NCI-H1417 (cell line): ENCODE data around the gene IGSF8.

ENCODE experiments used
- DNase-seq, 3 experiments: peaks; one replicate each; lab custom pipeline; 2025; lab: John Stamatoyannopoulos, UW

Gene IGSF8

DNA sequence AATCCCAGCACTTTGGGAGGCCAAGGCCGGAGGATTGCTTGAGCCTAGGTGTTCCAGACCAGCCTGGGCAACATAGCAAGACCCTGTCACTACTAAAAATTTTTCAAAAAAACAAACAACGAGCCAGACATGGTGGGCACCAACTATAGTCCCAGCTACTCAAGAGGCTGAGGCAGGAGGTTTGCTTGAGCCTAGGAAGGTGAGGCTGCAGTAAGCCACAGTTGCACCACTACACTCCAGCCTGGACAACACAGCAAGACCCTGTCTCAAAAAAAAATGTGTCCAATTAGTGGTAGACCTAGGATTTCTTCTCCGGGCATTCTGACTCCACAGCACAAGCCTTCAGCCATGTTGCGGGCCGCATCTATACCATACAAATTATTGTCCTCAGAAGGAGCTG, 6.7 kb upstream of the IGSF8 start:
- no peak for DNase-seq

DNA sequence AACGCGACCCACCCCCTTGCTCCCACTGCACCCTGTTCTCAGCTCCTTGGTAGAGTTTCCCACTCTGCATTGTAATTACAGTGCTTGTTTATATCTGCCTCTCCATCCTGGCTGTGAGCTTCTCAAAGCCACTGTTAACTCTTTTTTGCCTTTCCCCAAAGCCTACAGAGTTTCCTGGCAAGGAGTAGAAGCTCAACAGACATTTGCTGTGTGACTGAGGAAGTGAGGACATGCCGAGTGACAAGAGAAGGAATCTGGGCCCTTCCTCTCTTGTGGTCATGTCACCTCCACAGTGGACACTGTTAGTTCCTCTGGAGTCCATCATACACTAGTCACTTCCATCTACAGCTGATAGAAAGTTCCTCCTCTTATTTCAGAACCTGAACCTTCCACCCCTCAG, 6.1 kb upstream of the IGSF8 start:
- no peak for DNase-seq

DNA sequence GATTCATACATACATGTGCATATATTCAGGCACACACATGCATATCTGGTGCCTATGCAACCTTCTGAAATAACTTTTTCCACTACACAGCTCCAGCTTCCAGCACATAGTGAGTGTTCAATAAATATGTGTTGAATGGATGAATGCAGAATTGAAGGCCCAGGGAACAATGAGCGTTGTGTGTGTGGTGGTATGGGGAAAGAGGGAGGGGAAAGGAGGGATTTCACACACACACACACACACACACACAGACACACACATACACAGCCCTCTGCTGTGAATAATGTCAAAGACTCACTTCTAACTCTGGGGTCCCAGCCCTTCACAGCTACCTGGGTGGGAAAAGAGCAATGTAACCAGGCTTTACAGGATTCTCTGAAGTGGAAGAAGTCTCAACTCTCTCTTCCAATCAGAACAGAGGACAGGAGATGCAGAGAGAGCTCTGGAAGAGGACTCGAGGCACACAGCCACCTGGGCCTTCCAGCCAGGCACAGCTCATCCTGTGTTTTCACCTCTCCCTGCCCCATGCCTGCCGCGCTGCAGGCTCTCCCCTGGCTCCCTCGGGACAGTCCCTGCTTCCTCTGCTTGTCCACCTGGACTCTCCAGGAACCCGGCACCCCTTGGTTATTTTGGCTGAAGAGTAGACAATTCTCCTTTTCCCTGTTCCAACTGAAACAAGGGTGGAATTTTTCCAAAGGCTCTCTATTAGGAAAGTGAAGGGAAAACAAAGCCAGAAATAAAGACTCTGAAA, 5.4 kb upstream of the IGSF8 start:
- DNase-seq: no peak

DNA sequence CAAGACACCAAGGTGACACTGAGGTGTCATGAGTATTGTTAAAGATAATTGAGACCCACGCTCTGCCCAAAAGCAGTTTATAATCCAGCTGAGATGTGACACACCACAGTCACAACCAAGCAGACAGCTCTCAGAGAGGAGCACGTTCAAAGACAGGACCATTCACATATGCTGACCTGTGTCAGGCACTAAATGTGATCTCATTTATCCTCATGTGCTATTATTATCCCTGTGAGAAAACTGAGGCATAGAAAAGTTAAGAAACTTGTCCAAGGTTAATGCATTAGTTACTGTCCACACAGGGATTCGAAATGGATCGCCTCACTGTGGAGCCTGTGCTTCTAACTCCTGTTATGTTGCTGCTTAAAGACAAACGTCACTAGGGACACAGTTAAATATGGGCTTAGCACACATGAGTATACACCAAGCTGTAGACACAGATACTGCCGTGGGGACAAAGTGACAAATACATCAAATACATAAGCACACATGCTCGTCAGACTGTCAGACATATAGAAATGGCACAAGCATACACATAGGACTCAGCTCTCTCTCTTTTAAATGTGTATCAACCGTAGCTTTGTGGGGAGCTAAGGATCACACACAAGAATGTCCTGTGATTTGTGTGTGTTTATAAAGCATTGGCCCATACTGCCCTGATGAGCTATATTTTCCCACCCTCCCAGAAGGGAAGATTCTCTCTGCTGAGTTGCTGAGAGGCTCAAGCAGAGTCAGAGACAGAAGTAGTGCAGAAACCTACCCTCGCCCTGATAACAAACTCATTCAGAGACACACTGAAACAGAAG, 3.5 kb upstream of the IGSF8 start:
- no peak for DNase-seq

DNA sequence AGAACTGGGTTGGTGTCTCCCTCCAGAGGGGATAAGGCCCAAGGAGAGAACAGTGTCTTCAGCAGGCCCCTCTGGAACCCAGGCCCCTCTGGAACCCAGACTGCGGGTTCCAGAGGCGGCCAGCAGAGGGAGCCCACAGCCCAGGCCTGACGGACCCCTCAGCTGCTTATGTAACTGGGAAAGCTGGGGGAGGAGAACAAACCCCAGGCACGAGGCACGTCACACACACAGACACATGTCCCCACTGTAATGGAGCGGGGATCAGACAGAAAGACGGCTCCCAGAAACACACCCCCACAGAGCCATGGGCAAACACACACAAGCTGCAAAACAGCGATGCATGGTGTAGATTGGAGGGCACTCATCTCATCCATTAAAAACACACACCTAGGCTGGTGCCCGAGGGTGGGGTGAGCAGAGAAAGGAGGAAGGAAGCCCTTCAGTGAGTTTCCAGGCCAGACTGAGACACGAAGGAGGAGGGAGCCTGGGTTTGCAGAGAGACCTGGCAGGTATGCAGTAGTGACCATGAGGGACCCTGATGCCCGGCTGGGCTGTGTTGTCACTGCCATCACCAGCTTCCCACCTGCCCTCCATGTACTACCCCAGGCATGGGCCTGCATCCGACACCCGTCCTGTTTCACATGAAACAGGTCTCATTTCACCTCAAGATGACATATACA, 2.8 kb upstream of the IGSF8 start:
- peak; percentile 71 to 87 (median 86) for DNase-seq

DNA sequence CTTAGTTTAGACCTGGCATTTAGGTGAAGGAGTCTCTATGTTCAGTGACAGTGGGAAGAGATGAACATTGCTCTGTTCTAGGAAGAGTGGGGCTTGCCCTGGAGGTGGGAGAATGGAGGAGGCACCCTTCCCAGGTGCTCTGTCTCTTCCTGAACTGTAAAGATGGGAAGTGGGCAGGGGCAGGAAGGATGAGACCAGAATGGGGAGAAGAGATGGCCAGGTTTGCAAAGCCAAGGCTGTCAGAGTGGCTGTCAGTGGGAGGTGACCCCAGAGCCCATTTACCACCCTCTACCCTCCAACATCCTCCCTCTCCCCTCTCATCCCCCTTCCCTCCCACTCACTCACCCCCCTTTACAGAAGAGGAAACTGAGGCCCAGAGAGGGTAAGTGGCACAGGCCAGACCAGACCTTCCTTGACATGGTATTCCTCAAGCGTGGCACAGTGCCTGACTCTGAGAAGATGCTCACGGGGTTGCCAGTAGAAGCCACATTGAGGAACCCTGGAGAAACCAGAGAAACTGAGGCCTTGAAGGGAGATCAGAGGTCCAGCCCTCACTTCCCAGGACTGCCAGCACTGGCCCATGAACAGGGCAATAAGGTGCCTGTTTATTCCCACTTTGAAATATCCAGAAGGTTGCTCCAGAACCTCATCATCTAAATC, 1.4 kb upstream of the IGSF8 start:
- no peak for DNase-seq

DNA sequence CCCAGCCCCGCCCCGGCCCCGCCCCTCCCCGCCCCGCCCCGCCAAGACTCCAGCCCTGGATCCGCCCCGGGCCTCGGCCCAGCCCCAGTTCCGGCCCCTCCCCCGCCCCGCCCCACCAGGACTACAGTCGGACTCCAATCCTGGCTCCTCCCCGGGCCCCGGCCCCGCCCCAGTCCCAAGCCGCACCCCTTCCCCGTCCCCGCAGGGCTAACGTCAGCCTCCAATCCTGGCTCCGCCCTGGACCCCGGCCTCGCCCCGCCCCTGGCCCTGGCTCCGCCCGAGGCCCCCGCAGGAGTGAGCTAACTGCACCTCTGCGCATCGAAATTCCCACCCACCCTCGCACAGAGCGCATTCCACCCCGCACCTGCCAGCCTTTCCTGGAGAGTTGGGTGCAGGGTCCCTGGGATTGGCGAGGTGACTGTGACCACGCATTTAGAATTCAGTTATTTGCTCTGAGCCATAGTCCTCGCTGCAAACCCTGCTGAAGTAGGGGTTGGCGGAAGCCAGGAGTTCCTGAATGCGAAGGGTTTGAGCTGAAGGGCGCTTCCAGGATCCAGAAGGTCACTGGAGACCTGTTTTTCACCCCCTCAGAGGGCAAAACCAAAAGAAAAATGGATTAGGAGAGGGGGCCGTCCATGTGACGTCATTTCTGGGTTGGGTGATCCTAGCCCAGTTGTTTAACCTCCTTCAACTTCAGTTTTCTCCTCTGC, 588 bp upstream of the IGSF8 start:
- peak; percentile 91 to 99 (median 95) for DNase-seq

DNA sequence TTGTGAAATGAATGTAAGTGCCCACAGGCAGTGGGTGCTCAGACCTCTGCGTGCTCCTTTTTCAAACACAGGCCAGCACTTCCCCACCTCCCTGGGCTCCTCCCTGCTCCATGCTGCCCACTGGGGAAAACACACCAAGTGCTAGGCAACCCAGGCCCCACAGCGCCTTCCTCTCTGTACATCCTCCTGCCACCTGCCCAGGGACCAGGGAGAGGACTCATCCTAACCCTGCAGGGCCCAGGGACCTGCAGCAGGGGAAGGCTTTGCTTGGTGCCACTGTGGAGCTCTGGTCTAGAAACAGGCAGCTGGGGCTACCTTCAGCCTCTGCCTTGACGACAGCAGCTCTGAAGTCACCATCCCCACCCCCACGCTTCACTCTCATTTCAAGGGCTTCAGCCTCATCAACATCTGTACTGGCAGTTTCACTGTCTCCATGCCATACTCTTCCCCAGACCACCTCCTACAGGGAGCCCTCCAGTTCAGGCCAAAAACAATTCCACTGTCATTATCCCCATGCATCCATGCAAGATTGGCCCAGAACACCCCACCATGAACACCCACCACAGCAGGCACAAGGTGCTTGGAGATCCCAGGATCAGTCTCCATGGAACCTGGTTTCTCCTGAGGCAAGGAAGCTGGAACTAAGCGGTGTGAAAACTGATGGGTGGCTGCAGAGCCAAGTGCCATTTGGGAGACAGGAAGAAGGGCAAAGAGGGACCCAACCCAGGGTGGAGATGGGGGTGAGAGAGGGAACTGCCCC, 1.1 kb downstream of the IGSF8 start:
- peak in 1 of 3 experiments; percentile 37 for DNase-seq

DNA sequence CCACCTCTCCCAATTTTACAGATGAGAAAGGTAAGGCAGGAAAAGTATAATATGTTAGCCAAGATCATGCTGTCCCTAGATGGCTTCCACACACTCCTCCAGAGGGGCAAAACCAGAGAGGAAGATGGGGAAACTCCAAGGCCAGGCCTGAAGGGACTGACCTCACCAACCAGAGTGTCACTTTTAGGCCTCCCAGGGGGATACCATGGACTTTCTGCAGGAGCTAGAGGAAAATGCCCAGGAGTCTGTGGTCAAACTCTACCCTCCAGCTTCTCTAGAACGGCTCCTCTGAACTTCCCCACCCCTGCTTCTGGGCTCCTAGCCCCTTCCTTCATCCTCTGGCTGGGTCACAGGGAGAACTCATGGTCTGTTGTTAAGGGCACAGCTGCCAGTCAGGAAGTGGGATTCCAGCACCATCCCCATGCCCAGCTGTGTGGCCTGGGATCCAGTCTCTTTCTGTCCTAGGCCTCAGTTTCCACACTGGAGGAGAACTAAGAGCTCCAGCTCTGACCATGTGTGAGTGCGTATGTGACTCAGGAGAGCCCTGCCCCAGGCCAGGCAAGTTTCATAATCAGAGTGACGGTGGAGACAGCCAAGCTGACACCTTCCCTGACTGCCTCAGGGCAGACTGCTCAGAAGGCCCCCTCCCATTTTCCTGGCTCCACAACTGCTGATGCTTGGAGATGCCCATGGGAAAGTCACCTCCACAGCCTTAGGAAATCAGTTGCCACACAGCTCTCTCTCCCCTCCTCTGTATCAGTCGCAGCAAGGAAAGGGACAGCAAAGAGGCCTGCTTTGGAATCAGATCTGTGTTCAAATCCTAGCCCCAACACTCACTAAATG, 1.9 kb downstream of the IGSF8 start:
- DNase-seq: no peak

DNA sequence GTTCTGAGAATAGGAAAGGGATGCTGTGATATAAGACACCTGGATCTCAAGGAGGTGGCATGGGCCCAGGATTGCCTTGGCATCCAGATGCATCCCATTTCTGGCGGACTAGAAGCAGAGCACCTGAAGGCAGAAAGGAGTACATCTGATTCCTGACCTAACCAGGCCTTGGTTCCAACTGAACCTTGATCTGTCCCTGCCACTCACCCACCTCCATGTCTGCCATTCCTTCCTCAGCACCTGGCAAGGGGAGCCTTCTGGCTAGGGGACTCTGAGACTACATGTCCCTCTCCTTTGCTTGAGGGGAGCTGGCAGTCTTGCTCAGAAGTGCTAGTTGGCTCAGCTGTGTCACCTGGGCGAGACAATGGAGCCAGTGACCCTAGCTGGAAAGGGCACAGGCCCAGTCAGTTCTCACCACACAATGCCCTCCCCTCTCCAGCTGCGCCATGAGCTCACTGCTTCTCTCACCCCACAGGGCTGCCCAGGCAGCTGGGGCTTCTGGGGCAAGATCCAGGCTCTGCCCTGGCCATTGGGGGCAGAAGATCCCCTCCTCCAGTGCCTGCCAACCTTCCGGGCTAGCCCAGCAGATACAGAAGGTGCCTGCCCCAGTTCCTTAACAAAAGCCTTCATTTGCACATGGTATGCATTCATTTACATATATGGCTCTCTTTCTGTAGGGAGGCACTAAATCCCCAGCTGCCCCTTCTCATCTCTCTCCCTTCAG, 2.9 kb downstream of the IGSF8 start:
- DNase-seq: no peak

DNA sequence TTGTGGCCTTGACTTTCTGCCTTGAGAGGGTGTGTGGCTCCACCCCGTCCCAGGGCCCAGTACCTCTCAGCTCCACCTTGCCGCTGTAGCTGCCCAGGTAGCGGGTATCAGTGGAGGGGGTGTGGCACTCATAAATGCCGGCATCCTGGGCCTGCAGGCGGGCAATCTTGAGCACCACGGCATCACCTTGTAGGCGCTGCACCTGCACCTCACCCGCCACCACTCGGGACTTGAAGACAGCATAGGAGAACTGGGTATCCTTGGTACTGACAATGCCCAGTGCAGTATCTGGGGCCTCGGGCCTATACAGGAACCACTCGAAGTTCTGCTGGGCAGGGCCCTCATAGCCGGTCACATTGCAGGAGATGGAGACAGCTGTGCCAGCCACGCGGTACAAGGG, 3.6 kb downstream of the IGSF8 start:
- no peak for DNase-seq

DNA sequence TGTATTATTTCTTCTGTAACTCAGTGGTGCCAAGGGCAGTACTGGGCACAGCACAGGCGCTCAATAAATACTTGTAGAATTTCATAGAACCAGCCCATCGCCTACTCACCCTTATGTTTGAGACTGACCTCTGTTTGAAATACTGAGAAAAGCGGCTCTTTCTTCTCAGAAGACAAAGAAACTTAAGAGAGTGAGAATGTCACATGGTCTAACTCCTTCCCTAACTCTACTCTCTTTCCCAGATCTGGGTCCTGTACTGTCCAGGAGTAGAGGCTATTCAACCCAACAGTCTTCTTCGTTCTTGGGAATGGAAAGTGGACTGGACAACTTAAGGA, 4.2 kb downstream of the IGSF8 start:
- no peak for DNase-seq

DNA sequence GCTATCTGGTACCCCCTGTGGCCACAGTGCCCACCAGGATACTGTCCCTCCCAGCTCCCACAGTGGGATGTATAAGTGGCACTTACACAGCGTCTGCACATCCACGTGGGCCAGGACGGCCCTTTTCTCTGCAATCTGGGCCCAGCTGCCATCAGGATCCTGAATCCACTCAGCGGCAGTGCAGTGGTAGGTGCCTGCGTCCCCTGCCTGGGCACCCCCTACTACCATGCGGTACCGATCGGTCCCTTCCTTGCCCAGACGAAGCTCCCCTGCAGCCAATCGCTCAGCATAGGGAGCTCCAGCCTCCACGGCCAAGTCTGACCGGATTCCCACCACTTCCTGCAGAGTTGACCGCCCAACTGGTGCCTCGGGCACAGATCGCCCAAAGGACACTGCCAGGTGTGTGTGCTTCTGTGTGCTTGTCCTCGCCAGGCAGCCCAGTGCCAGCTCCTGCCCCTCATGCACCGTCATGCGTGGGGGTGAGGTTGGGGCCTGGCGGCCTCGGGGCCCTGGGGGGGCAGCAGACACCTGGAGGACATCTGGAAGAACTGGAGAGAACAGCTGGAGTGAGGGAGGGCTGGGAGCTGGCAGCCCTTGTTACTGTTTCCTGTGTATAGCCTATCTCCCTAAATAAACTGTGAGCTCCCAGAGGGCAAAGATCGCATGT, 4.7 kb downstream of the IGSF8 start:
- DNase-seq: no peak

DNA sequence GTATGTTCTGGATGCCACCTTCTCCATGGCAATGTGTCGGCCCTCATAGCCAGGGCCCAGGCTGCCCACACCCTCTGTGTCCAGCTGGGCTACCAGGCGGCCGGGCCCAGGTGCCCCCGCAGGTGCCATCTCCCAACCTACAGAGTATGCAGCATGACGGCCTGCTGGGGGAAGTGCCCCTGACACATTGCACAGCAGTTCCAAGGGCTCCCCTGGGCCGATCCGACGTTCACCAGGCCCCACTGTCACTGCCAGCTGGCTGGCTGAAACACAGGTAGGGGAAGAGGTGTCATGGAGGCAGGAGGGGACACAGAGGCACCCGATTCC, 5.4 kb downstream of the IGSF8 start:
- DNase-seq: no peak

DNA sequence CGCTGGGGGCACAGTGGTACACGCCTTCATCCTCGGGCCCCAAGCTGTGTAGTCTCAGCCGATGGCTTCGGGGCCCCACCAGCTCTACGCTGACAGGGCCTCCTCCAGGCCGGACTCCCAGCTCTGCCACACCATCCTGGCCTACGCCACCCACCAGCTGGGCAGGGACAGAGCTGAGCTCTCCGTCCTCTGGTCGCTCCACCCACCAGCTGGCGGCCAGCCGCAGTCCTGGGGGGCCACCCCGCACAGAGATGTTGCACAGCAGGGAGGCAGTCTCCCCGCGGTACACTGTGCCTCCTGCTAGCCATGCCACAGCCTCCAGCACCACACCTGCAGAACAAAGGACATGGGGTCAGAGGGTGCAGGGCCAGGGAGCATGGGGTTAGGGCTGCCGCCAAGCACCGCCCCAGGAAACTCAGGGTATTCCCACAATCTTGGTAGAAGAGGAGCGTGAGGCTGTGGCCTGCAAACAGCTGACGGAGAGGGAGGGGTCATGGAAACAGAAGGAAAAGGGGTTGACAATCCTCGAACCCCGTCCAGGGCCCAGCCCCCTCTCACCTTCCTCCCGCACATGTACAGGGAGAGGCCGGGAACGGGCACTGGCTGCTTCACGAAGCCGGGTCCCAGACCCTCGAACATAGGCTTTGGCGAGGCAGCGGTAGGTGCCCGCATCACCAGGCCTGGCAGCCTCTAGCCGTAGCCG, 5.9 kb downstream of the IGSF8 start:
- DNase-seq: no peak

DNA sequence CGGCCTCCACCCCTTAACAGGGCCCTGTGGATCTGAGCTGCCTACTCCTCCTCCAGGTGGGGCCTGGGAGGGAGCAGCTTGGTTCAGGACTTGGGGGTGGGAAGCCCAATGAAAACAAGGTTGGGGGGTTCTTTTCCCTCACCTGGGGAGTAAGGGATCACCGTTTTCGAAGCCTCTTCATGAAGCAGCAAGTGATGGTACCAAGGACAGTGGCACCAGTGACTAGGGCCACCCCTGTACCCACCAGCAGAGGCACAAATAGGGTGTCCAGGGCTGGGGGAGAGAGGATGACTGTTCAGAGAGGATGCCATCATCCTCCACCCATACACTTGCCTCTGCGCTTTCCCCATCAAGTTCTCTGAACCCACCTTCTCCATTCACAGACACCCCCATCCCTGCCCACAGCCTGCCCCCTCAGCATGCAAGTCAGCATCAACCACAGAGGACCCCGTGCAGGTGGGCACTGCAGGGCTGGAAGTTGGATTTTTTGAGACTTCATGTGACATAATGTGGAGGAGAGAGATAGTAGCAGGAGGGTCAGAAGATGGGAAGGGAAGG, 6.7 kb downstream of the IGSF8 start:
- DNase-seq: no peak

DNA sequence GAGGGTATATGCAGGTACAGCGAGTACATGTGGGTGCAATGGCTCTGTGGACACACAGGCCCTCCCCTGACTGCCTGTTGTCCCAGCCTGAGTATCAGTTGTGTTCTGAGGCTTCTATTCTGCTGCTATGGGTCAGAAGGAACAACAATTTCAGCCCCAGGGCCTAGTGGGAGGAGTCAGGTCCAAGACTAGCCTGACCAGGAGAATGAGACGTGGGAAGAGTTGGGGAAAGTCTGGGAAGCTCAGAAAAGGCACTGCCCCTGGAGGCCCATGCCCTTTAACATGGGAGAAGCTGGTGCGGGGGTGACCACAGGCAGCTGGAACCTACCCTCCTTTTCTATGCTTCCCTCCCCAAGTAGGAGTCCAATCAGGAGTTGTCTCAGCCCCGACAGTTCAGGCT, 7.7 kb downstream of the IGSF8 start:
- DNase-seq: no peak

DNA sequence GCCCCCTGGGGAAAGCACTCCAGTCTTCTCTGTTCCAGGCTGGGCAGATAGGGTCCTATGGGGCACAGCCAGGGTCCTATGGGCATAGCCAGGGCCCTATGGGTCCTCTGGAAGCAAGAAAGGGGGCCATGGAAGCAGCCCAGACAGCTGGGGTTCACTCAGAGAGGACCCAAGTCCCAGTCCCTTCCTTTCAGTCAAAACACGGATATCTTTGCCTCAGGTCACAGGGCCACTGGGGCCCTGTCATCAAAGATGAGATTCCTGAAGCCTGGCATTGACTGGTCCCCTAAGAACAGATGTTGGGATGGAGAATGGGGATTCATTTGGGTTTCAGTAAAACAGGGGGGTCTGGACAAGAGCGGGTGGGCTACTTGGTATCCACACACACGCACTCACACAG, 8.5 kb downstream of the IGSF8 start:
- no peak for DNase-seq
